IPS DF 6.9 (cell line): ENCODE measurements around the gene LNPEP.

ENCODE experiments used
- DNase-seq: peaks from one replicate; pipeline ENCODE4 v3.0.0-alpha.2; 2013; ENCODE audit warnings: low read depth, low spot score
- H3K27ac ChIP-seq: one replicate; pipeline ENCODE4 v1.5.1; 2013; ENCODE audit warnings: low read length, control low read depth
- H3K27me3 ChIP-seq: 2 replicates; pipeline ENCODE4 v1.6.1; 2013; ENCODE audit warnings: mild to moderate bottlenecking, low read length; ENCODE audit not compliant: control insufficient read depth, insufficient read depth
- H3K36me3 ChIP-seq: 2 replicates; pipeline ENCODE4 v1.6.1; 2013; ENCODE audit warnings: low read length; ENCODE audit not compliant: control insufficient read depth, insufficient read depth
- H3K4me1 ChIP-seq: 2 replicates; pipeline ENCODE4 v1.6.1; 2013; ENCODE audit warnings: low read length; ENCODE audit not compliant: control insufficient read depth, insufficient read depth
- H3K4me3 ChIP-seq: 2 replicates; pipeline ENCODE4 v1.5.1; 2013; ENCODE audit warnings: mild to moderate bottlenecking, low read length
- H3K9me3 ChIP-seq: 2 replicates; pipeline ENCODE4 v1.6.1; 2013; ENCODE audit warnings: low read length, inconsistent platforms; ENCODE audit not compliant: control insufficient read depth, insufficient read depth
- WGBS: extraction: QIAGEN DNeasy Blood & Tissue Kit; methylation state at CpG from one replicate; pipeline ENCODE4 v1.1.7; 2013; ENCODE audit warnings: mixed read lengths, missing lambda C conversion rate; ENCODE audit not compliant: insufficient read length, insufficient coverage; 5-methylcytosine and 5-hydroxymethylcytosine counted together

The LNPEP gene

DNA sequence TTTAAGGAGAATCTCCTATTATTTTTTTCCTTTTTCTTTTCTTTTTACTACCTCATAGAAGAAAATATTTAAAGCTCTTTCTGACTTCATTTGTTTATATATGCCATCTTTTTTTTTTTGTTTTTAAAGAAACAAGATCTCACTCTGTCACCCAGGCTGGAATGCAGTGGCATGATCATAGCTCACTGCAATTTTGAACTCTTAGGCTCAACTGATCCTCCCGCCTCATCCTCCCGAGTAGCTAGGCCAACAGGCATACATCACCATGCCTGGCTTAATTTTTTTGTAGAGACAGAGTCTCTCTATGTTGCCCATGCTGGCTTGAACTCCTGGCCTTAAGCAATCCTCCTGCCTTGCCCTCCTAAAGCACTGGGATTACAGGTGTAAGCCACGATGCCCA lies 59.5 kb downstream of the LNPEP start:
- no peak overlapping the region for H3K27ac ChIP-seq
- H3K4me1 ChIP-seq, result no peaks in the 10 kb centered on the region
- no peak overlapping the region for H3K4me3 ChIP-seq
- H3K27me3 ChIP-seq, result no peaks in the 10 kb centered on the region
- H3K36me3 ChIP-seq, result no peaks in the 10 kb centered on the region
- no CpG with 5 or more reads among the region's 3 CpGs for WGBS
- H3K9me3 ChIP-seq, result no peaks in the 10 kb centered on the region
- DNase-seq, result no peak

- no peaks in the 10 kb centered on the region for H3K9me3 ChIP-seq
- no peaks in the 10 kb centered on the region for H3K4me1 ChIP-seq
- no peaks in the 10 kb centered on the region for H3K36me3 ChIP-seq
- H3K4me3 ChIP-seq, result no peak overlapping the region
- H3K27me3 ChIP-seq, result no peaks in the 10 kb centered on the region
- DNase-seq, result no peak
- H3K27ac ChIP-seq, result no peak overlapping the region
- no CpG with 5 or more reads among the region's 2 CpGs for WGBS
Measured at GRCh38 chr5:96997265-96997859, 61.5 kb downstream of the LNPEP start.

GRCh38 chr5:96999856-97000255 lies 64.0 kb downstream of the LNPEP start:
- Histone ChIP-seq H3K27me3 (no peaks in the 10 kb centered on the region), H3K4me1 (no peaks in the 10 kb centered on the region), H3K4me3 (no peak overlapping the region), H3K36me3 (no peaks in the 10 kb centered on the region), H3K27ac (no peak overlapping the region), H3K9me3 (no peaks in the 10 kb centered on the region)
- WGBS, result no CpG with 5 or more reads among the region's 1 CpG
- DNase-seq, result no peak

DNA sequence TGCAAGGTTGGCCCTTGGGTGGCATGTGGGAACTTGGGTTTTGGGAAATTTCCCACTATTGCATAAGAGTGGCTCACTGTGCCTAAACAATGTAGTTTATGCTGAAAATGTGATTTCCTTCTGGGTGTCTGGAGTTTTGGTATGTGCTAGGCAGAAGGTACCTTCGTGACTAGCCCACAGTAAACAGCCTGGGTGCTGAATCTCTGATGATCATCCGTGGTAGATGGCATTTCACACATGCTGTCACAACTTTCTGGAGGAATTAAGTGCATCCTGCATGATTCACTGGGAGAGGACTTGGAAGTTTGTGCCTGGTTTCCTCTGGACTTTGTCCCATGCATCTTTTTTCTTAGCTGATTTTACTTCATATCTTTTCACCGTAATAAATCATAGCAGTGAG lies 64.5 kb downstream of the LNPEP start:
- no peak for DNase-seq
- Histone ChIP-seq H3K36me3 (no peaks in the 10 kb centered on the region), H3K27ac (no peak overlapping the region), H3K4me1 (no peaks in the 10 kb centered on the region), H3K27me3 (no peaks in the 10 kb centered on the region), H3K9me3 (no peaks in the 10 kb centered on the region), H3K4me3 (no peak overlapping the region)
- WGBS, result no CpG with 5 or more reads among the region's 3 CpGs

GRCh38 chr5:97002983-97003382 lies 67.1 kb downstream of the LNPEP start:
- H3K9me3 ChIP-seq, result no peaks in the 10 kb centered on the region
- no CpG with 5 or more reads among the region's 1 CpG for WGBS
- H3K4me1 ChIP-seq, result no peaks in the 10 kb centered on the region
- DNase-seq, result no peak
- H3K36me3 ChIP-seq, result no peaks in the 10 kb centered on the region
- H3K27ac ChIP-seq, result no peak overlapping the region
- no peak overlapping the region for H3K4me3 ChIP-seq
- H3K27me3 ChIP-seq, result no peaks in the 10 kb centered on the region

DNA sequence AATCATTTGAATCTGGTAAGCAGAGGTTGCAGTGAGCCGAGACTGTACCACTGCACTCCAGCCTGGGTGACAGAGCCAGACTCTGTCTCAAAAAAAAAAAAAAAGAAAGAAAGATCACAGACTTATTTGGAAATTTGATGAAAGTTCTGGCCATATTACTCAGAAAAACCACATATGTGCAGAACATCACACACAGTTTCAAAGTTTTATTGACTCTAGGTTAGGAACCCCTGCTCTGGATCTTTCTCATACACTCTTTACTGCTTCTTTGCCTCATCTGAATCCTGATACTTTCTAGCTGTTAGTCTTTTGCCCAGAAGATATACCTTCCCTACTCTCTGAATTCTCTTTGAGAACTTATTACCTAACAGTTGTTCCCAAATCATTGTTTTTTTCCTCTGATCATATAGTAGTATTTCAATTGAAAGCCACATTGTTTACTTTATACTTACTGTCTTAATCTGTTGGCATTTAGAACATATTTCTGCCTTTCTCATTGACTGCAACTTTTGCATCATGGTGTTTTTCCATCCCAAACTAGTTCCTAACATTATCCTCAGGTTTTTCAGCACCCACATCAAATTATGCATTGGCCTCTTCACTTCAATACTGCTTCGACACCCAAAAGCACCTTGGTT lies 68.7 kb downstream of the LNPEP start:
- no peaks in the 10 kb centered on the region for H3K36me3 ChIP-seq
- no peaks in the 10 kb centered on the region for H3K27me3 ChIP-seq
- no peak for DNase-seq
- H3K27ac ChIP-seq, result no peak overlapping the region
- H3K9me3 ChIP-seq, result no peaks in the 10 kb centered on the region
- H3K4me3 ChIP-seq, result no peak overlapping the region
- H3K4me1 ChIP-seq, result no peaks in the 10 kb centered on the region
- no CpG with 5 or more reads among the region's 2 CpGs for WGBS

DNA sequence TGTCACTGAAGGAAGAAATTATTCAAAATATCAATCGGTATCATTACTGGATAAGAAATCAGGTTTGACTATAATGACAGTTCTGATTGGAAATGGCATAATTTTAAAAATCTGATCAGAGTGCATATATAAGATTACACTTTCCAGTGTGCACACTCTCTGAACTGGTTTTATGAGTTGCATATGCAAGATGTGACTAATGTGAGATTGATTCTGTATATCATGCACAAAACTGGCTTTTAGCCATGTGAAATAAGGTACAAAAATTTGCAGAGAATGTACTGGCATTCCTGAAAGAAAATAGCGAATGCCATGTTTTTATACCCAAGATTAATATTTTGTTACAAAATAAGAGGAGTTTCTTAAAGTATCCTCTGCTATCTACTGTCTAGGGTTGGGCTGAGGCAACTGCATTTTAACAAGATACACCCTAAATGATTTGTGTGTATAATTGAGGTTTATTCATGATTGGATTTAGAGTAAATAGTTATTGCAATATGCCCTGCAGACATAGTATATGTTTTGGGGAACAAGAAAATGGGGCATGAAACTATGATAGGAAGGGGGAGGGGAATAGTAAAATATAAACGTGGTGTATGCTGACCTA lies 70.7 kb downstream of the LNPEP start:
- no peaks in the 10 kb centered on the region for H3K27me3 ChIP-seq
- no peak overlapping the region for H3K27ac ChIP-seq
- no peaks in the 10 kb centered on the region for H3K9me3 ChIP-seq
- H3K36me3 ChIP-seq, result no peaks in the 10 kb centered on the region
- no peak for DNase-seq
- H3K4me3 ChIP-seq, result no peak overlapping the region
- no CpG with 5 or more reads among the region's 3 CpGs for WGBS
- H3K4me1 ChIP-seq, result no peaks in the 10 kb centered on the region

DNA sequence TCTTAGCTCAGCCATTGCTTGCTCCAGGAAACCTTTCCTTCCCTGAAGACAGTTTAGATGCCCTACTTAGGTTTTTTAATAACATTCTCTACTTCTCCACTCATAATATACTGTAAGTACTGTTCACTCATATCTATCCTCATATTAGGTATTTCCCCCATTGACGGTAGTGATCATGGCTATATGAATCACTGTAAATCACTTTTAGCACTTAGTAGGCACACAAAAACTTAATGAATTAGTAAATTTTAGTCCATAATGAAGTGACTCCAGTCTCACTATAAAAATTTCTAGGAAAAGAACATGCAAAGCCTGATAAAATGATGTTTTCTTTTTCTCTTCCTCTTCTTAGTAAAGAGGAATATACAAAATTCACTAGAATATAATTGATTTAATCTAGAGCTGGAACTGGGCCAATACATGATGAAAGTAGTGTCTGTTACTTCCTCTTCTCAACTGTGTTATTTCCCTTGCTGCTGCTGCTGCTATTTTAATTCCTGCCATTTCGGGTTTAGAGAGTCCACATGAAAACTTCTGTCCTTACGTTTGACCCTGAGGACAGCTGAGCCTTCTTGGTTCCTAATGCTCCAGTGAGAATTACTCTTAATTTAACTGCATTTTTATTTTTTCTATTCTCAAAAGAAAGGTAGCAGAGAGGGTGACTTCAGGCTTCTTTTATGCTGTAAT lies 73.5 kb downstream of the LNPEP start:
- no peaks in the 10 kb centered on the region for H3K9me3 ChIP-seq
- no peaks in the 10 kb centered on the region for H3K4me1 ChIP-seq
- no peak for DNase-seq
- H3K27ac ChIP-seq, result no peak overlapping the region
- no peaks in the 10 kb centered on the region for H3K27me3 ChIP-seq
- no CpG with 5 or more reads among the region's 3 CpGs for WGBS
- H3K4me3 ChIP-seq, result no peak overlapping the region
- no peaks in the 10 kb centered on the region for H3K36me3 ChIP-seq

GRCh38 chr5:97009921-97010320 lies 74.0 kb downstream of the LNPEP start:
- Histone ChIP-seq H3K4me1 (no peaks in the 10 kb centered on the region), H3K27me3 (no peaks in the 10 kb centered on the region), H3K36me3 (no peaks in the 10 kb centered on the region), H3K4me3 (no peak overlapping the region), H3K9me3 (no peaks in the 10 kb centered on the region), H3K27ac (no peak overlapping the region)
- 100% methylated on average over 1 of the region's 1 CpG for WGBS
- no peak for DNase-seq

DNA sequence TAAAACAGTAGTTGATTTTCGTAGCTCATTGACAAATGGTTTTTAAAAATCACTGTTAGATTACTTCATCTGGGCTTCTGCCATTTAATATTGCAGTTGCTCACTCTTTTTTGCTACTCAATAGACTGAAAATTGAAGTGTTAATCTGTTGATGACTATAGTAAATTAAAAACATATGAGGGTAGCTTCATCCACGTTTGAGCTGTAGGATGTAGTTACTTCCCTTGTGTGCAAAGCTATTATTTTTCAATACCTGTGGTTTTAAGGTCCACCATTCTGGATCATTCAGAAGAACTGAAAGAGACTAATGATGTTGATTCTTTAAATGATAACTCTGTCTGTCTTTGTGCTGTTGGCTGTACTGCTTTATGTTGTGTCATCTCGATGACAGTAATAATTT lies 74.7 kb downstream of the LNPEP start:
- H3K27ac ChIP-seq, result no peak overlapping the region
- no peak for DNase-seq
- no CpG with 5 or more reads among the region's 3 CpGs for WGBS
- no peaks in the 10 kb centered on the region for H3K9me3 ChIP-seq
- H3K36me3 ChIP-seq, result no peaks in the 10 kb centered on the region
- no peaks in the 10 kb centered on the region for H3K4me1 ChIP-seq
- H3K4me3 ChIP-seq, result no peak overlapping the region
- H3K27me3 ChIP-seq, result no peaks in the 10 kb centered on the region
